ENCODE measurements around the gene ENDOV.

The ENDOV gene

GRCh38 chr17:80416260-80416939 lies 1.4 kb downstream of the ENDOV start:
- no peak for DNase-seq (ENCODE audit: low read depth in 2 of 2)

DNA sequence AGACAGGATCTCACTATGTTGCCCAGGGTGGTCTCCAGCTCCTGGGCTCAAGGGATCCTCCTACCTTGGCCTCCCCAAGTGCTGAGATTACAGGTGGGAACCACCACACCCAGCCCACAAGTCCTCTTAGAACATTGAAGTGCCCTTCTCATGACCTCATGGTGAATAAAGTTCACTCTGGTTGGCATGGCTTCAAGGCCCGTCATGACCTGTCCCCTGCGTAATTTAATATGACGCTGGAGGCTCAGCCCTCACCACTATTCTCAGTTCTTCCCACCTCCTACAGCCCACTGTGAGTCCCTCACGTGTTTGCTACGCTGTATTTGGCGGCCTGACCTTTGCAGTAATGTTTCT lies 1.9 kb downstream of the ENDOV start:
- DNase-seq (ENCODE audit: low read depth in 2 of 2), result no peak

DNA sequence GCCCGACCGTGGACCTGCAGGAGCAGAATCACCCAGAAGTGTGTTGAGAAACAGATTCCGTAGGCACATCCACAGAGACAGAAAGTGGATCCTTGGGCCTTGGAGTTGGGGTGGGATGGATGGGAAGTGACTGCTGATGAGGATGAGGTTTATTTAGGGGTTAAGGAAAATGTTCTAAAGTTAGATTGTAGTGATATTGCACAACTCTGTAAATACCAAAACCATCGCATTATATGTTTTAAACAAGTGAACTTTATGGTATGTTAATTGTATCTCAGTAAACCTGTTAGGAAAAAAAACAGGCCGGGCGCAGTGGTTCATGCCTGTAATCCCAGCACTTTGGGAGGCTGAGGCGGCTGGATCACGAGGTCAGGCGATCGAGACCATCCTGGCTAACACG lies 3.6 kb downstream of the ENDOV start:
- DNase-seq (ENCODE audit: low read depth in 2 of 2), result no peak

DNA sequence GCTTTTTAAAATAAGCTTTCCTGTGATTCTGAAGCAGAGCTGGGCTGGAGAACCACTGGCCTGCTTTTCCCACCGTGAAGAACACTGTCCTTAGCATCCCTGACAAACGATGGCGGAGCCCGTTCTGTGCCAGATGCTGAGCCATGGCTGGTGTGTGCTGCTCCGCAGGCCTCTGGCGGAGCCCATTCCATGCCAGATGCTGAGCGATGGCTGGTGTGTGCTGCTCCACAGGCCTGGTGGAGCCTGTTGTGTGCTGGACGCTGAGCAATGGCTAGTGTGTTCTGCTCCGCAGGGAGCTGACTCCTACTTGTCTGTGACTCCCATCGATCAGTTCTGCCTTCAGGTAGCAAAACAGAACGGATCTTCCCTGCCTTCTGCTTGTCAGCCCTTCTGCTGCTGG lies 4.3 kb downstream of the ENDOV start:
- no peak for DNase-seq (ENCODE audit: low read depth in 2 of 2)

GRCh38 chr17:80421381-80422090 lies 6.6 kb downstream of the ENDOV start:
- no peak for DNase-seq (ENCODE audit: low read depth in 2 of 2)

DNA sequence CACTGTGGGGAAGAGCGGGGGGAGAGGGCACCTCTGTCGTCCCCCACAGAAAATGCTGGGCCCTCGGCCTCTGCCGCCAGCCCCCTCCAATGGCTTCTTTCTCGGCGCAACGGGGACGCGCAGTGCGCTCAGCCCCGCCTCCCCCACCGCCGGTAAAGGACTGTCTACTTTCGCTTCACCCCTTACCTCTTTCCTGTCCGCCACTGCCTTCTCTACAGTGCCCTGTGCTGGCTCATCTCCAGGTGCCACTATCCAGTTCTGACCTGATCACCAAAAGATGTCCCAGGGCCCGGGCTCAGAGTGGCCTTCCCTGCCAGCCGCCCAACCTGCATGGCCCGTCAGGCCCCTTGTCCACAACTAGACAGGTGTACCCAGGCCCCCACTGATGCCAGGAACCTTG lies 7.3 kb downstream of the ENDOV start:
- DNase-seq (ENCODE audit: low read depth in 2 of 2), result no peak

DNA sequence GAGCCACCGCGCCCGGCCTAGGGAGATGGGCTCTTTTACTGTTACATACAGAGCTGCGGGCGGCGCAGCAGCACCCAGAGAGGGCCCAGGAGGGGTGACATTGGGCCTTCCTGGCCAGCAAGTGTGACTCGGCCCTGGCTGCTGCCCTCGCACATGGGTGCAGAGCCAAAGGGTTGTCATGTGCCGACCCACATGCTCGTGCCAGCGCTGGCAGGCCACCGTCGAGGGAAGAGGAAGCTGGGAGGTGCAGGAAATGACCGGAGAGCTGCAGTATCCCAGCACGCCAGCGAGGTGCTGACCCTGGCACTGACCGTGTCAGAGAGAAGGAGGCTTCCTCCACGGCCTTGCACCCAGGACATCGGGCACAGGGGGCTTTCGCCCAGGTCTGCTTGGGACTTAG lies 8.0 kb downstream of the ENDOV start:
- DNase-seq (ENCODE audit: low read depth in 2 of 2), result no peak

DNA sequence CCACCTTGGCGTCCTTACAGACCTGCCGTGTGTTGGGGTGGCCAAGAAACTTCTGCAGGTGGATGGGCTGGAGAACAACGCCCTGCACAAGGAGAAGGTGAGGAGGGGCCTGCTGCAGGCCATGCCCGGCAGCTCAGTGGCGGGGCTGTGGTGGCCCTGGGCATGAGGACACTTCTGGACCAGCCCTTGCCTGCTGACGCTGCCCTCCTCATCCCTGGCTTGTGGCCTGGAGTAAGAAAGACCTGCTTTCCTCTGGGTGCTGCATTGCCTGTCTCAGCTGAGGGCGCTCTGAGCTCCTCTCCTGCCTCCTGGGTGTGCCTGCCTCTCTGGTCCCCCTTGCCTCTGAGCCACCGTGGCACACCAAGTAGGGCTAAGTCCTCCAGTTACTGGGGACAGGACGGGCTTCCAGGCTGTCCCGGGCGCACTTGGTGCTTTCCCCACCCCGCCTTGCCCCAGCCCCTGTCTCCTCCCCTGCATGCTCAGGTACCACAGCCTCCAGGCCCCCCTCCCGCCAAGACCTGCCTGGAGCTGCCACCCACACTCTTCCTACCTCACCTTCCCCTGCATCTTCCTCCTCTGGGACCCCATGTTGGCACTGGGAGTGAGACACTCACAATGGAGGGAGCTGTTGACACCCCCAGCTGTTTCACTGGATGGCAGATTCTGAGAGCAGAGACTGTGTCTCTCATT lies 8.7 kb downstream of the ENDOV start:
- DNase-seq (ENCODE audit: low read depth in 2 of 2), result no peak

- no peak for DNase-seq (ENCODE audit: low read depth in 2 of 2)
Measured at GRCh38 chr17:80424261-80424660, 9.3 kb downstream of the ENDOV start.

DNA sequence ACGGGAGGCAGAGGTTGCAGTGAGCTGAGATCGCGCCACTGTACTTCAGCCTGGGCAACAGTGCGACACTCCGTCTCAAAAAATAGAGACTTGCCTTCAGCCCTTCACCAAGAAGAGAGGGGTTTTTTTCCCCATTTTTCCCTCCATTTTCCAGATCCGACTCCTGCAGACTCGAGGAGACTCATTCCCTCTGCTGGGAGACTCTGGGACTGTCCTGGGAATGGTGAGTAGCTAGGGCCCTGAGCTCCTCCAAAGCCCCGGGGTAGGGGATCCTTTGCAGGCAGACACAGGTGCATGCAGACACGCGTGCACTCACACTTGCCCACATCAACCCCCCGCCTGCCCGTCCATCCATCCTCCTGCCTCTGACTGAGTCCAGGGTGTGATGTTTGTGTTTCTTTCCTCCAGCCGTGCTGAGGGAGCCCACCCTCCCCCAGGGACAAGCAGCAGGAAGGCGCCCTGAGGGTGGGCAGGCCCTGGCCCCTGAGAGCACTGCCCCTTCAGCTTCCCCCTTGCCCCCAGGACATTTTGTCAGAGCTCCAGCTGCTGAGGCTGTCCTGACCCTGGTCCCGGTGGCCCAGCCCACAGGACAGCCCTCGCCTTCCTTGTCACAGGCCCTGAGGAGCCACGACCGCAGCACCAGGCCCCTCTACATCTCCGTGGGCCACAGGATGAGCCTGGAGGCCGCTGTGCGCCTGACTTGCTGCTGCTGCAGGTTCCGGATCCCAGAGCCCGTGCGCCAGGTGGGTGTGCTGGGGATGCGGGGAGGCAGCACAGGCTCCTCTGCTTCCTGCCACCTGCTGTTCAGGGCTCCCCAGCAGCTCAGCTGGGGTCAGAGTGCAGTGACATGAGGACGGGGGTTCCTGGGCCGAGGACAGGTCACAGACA lies 10.2 kb downstream of the ENDOV start:
- no peak for DNase-seq (ENCODE audit: low read depth in 2 of 2)

DNA sequence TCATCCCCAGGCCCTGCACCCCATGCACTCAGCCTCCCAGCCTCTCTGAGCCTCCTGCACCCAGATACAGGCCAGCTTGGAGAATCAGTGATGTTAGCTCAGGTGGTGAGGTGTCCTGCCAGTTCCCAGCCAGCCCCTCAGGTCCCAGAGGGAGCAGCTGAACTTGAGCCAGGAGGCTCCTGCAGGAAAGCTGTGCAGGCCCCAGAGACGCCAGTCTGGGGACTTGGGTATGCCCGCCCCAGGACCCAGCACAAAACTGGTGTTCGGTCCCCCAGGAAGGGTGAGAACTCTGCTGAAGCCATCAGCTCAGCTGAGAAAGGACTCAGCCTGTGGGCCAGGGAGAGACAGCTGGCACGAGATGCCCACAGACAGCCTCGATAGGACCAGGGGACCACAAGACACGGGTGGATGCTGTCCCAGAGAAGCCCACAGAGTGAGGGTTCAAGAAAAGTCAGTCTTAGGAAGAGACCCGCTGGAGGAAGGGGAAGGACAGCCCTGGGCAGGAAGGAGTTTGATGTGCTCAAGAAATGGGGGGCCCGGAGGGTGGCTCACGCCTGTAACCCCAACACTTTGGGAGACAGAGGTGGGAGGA lies 11.0 kb downstream of the ENDOV start:
- no peak for DNase-seq (ENCODE audit: low read depth in 2 of 2)

GRCh38 chr17:80426671-80427326 lies 11.8 kb downstream of the ENDOV start:
- DNase-seq (ENCODE audit: low read depth in 2 of 2), result no peak

DNA sequence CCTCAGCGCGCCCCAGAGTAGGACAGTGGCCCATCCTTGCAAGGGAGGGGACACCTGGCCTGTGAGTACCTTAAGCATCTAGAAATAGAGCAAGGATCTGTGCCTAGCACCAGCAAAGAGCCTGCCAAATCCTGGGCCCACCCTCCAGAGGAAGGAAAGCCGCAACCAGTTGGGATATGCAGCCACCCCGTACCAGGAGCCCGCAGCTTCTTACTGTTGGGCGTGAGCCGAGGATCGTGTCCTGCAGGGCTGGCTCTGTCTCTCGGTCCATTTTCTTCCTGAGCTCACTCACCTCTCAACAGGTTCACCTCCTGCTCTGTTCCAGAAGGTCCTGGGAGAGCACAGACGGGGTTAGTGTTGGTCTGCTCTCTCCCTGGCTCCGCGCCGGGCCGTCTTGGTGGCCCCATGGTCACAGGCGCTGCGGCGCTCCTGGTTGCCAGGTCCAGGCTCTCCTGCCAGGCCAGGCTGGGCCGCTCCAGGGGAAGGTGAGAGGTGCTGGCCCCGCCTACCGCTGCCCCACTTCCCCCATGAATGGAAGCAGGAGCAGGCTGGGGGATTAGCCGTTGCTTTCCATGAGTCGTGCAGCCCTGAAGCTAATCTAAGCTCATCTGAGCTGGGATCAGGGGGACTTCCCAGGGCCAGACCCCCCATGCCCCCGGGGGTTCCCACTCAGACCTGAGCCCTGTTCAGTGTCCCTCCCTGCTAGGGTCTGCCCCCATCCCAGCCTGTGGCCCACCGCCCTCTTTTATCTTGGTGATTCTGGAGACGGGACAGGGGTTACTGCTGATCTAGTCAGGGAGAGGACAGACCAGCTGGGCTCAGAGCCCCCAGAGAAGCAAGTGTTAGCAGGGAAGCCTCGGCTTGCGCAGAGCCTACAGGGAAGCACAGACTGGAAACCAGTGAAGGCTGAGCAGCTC lies 12.7 kb downstream of the ENDOV start:
- no peak for DNase-seq (ENCODE audit: low read depth in 2 of 2)

DNA sequence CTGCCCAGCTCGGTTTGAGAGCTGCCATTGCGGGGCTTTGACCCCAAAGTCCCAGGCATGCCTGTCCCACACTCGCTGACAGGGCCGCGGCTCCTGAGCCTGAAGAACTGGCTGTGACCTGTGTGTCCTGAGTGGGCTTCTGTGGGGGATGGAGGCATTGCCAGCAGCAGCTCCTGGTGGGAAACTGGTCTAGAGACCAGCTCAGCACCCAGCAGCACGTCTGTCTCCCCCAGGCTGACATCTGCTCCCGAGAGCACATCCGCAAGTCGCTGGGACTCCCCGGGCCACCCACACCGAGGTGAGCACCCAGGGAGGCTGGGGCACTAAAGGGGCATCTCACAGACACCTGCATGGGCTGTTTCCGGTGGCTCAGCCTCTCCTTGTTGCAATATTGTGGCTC lies 13.4 kb downstream of the ENDOV start:
- no peak for DNase-seq (ENCODE audit: low read depth in 2 of 2)

- DNase-seq (ENCODE audit: low read depth in 2 of 2), result no peak
Measured at GRCh38 chr17:80428796-80429195, 13.8 kb downstream of the ENDOV start.

DNA sequence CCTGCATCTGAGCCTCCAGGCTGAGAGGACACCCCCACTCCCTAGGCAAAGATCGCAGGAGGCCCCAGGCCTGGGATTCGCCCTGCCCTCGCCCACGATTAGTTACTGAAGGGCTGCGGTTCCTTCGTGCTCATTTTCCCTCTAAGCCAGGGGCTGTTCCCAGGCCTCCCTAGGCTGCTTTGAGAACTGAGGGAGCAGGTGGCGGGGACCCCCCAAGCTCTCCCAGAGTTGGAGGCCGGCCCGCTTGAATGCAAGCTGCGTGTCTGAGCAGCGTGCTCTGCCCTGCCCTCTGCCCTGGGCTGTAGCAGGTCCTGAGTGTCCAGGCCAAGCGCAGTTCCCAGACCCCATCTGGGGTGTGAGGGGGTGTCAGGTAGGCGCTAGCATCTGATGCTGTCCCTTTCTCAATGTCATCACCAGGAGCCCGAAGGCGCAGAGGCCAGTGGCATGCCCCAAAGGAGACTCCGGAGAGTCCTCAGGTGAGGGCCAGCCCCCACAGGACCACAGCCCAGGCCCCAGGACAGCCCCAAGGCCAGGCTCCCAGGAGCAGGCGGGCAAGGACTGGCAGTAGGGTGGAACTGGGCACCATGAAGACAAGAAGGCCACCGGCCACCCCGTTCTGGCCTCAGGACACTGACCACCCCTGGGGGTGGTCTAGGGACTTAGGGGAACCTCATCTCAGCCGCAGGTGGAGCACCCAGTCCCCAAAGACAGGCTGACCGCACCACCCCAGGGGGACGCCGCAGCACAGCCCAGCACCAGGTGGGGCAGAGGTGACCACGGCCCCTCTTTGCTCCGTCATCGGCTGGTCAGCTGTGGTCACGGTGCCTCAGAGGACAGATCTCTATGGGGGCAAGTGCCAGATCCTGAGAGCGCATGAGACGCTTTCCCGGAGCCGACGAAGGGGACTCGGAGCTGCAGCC lies 14.6 kb downstream of the ENDOV start:
- DNase-seq (ENCODE audit: low read depth in 2 of 2), result no peak

DNA sequence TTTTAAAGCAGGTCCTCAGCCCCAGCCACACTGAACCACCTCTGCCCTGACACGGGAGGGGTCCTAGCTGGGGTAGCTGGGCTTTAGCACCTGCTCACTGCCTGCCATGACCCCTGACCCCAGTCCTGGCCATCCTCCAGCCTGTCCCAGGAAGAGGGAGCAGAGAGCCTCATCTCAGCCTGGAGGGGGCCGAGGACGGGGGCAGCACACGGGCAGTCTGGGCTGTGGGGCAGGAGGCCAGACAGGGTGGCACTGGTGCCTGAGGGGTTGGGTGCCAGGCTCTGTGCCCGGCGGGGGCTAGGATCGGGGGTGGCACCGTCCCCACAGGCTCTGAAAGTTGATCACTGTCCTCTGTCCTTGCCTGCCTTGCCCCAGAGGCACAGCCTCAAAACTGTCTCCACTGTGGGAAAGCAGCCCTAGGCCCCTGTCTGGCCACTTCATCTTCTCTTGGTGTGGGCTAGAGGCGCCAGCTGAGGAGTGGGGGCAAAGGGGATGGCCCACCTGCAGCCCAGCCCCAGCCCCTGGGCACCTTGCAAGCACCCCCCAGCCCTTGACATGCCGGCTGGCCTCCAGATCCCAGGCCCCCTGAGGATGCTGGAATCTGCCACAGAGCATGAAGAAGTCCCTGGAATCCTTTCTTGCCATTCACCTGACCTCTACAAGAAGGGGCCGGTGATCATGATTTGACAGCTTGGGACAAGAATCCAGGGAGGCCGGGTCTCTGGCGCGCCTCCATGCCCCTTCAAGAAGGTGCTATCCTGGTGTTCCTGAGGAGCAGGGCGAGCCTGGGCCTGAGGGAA lies 15.7 kb downstream of the ENDOV start:
- DNase-seq (ENCODE audit: low read depth in 2 of 2), result no peak
